Measurements from ENCODE around the gene VTI1A.

VTI1A gene

DNA sequence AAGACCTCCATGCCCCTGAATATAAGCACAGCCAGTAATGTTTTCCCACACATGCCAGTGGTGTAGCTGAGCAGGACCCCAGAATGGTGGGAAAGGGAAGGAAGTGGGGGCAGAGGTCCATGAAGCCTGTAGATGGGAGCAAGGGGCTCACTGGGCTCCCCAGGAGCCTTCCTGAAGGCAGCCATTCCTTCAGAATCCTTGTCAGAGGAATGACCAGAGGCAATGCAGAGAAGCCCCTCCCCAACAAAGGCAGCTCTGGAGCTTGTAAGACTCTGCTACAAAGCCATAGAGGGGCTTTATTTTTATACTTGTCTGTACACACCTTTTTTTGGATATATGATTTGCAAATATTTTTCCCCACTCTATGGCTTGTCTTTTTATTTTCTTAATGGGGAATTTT lies 338.1 kb downstream of the VTI1A start:
- DNase-seq (ENCODE audit: low spot score), result no peak

GRCh38 chr10:112789248-112789647 lies 342.2 kb downstream of the VTI1A start:
- DNase-seq (ENCODE audit: low spot score), result no peak

DNA sequence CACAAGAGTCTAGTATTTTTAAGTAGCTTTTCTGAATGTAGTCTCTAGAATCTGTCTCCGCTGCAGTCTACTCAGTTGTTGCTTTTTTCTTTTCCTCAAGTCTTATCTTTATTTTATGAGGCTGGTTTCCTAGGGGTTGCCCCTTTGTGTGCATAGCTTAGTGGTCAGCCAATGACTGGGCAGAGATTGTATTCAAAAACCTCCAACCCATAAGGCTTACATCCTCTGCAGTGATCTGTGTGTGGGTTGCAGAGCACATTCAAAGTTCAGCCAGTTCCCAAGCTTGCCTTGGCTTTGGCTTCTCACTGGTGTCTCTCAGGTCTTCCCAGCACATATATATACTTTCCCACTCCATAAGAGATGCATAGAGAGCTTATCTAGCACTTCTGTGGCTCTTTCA lies 343.0 kb downstream of the VTI1A start:
- no peak for DNase-seq (ENCODE audit: low spot score)

DNA sequence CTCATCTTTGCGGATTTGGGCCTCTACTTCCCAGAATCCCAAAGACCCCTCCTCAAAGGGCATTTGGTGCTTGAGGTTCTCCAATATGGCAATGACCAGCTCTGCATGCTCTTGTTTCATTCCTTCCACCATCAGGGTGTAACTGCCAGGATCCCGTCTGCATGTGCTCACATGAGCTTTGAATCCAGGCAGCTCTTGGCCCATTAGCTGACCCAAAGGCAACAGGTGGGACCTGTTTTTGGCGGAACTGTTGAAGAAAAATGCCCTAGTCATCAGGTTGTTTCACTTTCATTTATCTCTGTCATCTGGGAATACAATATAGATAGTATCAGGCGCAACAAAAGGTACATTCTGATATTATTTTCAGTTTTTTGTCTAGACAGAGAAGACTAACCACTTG lies 343.9 kb downstream of the VTI1A start:
- DNase-seq (ENCODE audit: low spot score), result no peak

DNA sequence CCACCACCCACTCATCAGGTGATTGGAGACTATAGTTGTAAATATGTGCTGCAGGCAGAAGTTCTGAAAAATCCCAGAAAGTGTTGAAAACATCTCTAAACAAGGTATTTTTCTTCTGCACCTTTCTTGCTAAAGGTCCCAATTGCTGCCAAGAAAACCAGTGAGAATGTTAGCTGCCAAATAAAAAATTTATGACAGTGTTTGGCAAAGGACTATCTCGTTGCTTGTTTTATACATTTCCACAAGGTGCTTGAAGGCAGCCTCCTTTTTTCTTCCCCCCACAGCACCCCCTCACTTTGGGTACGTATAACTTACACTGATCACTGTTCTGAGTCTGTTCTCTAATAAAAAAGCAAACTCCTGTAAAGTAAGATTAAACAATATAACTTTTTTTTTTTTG lies 344.4 kb downstream of the VTI1A start:
- no peak for DNase-seq (ENCODE audit: low spot score)

DNA sequence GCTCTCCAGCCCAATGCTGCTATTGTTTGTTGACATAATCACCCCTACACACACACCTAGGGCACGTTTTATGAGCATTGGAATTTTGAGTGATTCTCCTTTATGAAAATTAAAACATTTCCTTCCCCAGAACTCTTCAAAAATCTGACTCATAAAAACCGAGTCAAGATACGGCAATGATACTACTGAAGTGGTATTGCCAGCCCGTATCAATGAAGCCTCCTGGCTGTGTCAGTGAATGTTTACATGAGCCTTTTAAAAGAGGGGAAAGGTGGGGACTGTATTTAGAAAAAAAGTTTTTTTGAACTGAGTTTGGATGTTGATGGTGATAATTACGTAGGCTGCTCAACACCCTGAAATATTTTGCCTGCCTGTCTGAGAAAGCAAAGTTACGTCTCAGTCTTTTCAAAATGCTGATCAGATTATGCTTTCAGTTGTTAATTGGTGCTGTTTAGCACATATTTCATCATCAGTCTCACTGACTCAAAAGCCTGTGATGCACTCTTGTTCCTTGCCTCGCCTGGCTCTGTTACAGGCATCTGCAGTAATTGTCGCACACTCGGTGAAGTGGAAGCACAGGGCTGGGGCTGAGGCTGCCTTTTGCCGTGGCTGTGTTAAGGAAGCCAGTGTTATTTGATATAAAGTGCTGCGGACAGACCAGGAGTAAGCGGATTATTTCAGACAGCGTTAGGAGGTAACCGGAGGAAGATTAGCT lies 345.6 kb downstream of the VTI1A start:
- no peak for DNase-seq (ENCODE audit: low spot score)

DNA sequence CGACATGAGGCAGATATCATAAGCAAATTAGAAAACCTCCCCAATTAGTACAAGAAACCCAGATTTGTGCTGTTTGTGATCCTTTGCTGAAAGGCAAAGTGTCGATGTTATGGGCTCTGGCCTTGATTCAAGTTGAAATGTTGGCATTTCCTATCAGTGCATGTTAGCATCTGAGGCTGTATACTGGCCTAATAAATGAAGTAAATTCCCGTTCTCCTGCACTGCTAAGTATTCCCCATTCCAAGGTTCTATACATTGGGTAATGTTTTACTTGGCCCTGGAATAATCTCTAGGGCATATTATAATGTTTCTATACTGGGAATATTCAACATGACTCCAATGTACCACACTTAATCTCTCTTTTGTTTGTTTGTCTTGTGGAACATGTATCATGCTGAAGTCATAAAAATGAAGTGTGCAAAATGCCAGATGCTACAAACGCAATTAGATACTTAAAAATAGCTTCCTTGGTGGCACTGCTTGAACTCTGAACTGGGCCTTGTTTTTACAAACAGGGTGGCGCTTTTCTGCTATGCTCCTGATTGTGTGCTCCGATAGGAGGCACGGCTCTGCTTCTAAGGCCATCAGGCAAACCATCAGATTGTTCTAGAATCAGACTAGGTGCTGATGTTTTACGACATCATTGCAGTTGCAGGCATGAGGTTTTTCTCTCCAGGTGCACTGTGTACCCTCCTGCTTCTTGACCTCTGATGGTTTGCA lies 346.3 kb downstream of the VTI1A start:
- DNase-seq (ENCODE audit: low spot score), result no peak

DNA sequence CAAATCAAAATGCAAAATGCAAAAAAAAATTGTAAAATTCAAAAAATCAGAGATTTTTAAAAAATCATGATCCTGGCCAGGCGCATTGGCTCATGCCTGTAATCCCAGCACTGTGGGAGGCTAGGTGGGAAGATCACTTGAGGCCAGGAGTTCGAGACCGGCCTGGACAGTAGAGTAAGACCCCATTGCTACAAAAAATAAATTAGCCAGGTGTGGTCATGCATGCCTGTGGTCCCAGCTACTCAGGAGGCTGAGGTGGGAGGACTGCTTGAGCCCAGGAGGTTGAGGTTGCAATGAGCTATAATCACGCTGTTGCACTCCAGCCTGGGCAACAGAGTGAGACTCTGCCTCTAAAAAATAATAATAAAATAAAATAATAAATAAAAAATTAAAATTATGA lies 347.2 kb downstream of the VTI1A start:
- no peak for DNase-seq (ENCODE audit: low spot score)

GRCh38 chr10:112795067-112795466 lies 348.1 kb downstream of the VTI1A start:
- no peak for DNase-seq (ENCODE audit: low spot score)

DNA sequence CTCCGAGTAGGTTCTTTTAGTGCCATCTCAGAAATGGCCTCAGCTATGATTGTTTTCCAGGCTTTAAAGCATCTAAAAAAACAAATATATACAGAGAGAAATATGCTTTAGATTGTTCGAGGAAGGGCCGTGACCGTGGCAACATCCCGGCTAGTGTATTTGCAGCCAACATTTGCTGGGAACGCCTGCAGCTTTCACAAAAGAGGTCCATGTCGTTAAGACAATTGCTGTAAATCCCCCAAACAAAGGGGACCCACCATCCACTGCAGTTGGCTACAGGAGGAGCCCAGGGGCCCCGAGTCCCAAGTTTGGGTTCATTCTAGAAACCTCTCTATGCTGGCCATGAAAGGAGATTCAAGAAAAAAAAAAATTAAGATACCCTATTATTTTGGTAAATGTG lies 350.2 kb downstream of the VTI1A start:
- DNase-seq (ENCODE audit: low spot score), result no peak

- no peak for DNase-seq (ENCODE audit: low spot score)
Measured at GRCh38 chr10:112797855-112798254, 350.8 kb downstream of the VTI1A start.

DNA sequence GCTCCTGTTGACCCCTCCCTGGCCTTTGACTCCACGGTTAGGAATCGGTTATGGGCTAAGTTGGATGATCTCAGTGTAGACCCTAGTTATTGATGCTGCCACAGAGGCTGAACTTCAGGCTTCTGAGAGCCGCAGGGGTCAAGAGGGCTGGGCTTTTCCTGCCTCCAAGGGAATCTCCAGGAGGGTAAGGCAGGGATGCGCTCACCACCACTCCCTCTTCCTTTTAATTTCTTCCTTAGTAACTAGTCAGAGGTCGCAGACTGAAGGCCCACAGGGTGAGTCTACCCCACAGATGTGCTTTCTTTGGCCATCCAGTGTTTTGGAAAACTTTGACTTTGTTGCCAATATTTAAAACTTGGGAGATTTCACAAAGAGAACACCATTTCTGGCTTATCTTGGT lies 352.0 kb downstream of the VTI1A start:
- no peak for DNase-seq (ENCODE audit: low spot score)

- DNase-seq (ENCODE audit: low spot score), result no peak
Measured at GRCh38 chr10:112799726-112800510, 352.9 kb downstream of the VTI1A start.

DNA sequence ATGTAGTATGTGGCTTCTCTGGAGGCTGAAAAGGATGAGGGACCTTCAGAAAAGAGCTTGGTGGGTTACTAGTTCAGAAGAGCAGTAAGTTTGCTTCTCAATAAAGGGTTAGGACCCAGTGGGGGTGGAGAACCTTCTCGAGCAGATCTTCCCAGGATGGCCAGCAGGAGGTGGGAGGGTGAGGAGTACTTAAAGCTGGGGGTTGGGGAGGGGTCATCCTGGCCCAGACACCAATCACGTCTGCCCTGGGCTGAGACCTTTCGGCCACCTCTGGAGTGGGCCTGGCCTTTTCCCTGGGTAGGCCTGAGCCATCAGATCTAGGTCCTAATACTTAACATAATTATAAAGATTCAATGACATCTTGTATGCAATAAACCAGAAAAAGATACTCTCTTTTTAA lies 354.0 kb downstream of the VTI1A start:
- no peak for DNase-seq (ENCODE audit: low spot score)

- DNase-seq (ENCODE audit: low spot score), result no peak
Measured at GRCh38 chr10:112801748-112802147, 354.7 kb downstream of the VTI1A start.

DNA sequence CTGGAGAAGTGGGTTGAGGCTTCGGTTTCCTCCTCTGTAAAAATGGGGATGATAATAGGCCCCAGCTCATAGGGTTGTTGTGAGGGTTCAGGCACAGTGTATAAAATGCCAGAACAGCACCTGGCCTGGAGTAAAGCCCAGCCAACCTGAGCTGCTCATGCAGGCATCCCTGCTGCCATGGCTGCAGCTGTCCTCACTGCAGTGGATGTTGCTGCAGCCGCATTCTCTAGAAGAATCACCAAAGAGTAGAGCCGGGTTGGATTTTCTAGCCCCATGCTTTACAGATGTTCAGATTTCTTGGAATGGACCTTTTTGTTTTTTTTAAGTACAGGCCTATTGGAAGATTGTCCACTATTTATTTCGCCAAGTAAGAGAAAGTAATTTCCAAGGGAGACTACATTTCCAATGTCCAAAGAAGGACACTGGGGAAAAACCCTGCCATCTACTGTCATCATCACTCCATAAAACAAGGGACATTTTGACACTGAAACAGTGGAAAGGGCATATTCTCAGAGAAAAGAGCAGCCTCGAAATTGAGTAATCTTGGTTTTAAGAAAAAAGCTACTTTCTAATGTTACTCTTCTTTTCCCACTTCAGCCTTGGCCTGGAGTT lies 355.5 kb downstream of the VTI1A start:
- DNase-seq (ENCODE audit: low spot score), result no peak

- DNase-seq (ENCODE audit: low spot score), result no peak
Measured at GRCh38 chr10:112803961-112804401, 357.0 kb downstream of the VTI1A start.

DNA sequence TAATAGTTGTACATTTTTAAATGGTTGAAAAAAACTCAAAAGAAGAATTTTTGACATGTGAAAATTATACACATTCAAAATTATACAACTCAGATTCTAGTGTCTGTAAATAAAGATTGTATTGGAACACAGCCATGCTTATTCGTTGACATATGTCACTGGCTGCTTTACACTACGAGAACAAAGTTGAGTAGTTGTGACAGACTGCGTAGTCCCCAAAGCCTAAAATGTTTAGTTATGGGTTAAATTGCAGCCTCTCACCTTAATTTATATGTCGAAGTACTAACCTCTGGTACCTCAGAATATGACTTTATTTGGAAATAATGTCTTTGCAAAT lies 358.2 kb downstream of the VTI1A start:
- no peak for DNase-seq (ENCODE audit: low spot score)

GRCh38 chr10:112805701-112806100 lies 358.7 kb downstream of the VTI1A start:
- no peak for DNase-seq (ENCODE audit: low spot score)

GRCh38 chr10:112807013-112807412 lies 360.0 kb downstream of the VTI1A start:
- no peak for DNase-seq (ENCODE audit: low spot score)

- no peak for DNase-seq (ENCODE audit: low spot score)
Measured at GRCh38 chr10:112809736-112810135, 362.7 kb downstream of the VTI1A start.

DNA sequence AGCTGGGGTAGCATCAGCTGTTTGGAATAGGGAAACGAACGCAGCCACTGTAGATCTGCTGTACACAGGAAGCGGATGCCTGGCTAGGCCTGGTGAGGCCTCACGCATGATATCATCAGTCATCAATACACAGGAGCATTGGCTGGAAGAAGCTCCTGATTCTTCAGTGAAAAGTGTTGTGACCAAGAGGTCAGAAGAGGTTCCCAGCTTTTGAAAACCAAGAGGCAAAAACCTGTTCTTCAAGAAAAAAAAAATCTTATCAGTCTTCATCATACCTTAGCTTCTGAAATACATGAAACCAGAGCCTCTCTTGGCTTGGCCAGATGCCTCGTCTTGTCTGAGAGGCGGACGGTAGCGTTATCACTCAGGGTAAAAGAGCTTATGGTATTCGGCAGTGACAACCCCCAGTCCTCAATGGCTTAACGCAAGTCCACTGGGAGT lies 363.7 kb downstream of the VTI1A start:
- DNase-seq (ENCODE audit: low spot score), result no peak

Data from COLO829 (cell line).